Hepatocyte (in vitro differentiated cells): ENCODE results near the gene VN1R4.

Experiments used
- EZH2phosphoT487 ChIP-seq: fragments of 200-600 bp; sonication (generic); IDR thresholded peaks from one replicate; pipeline ENCODE4 v1.6.1; 2018; ENCODE audit warnings: antibody characterized with exemption, mild to moderate bottlenecking, low read depth, moderate library complexity; ENCODE audit not compliant: unreplicated experiment, severe bottlenecking
- TF ChIP-seq, protein P1 (sequence below): fragments of 200-600 bp; sonication (generic); IDR thresholded peaks from 2 replicates; pipeline ENCODE4 v1.5.1; 2016; ENCODE audit warnings: antibody characterized with exemption, mild to moderate bottlenecking; ENCODE audit not compliant: poor library complexity

DNA sequence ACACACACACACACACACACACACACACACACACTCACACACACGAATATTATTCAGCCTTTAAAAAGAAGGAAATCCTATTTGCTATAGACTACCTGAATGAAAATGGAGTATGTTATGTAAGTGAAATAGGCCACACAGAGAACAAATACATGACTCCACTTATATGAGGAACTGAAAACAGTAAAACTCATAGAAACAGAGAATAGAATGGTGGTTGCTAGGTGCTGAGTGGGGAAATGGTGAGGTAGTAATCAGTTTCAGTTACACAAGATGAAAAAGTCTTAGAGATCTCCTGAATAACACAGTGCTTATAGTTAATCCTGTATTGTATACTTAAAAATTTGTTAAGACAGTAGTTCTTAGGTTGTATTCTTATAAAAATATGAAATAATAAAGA lies 21.0 kb downstream of the VN1R4 start:
- TF ChIP-seq, protein P1, sequence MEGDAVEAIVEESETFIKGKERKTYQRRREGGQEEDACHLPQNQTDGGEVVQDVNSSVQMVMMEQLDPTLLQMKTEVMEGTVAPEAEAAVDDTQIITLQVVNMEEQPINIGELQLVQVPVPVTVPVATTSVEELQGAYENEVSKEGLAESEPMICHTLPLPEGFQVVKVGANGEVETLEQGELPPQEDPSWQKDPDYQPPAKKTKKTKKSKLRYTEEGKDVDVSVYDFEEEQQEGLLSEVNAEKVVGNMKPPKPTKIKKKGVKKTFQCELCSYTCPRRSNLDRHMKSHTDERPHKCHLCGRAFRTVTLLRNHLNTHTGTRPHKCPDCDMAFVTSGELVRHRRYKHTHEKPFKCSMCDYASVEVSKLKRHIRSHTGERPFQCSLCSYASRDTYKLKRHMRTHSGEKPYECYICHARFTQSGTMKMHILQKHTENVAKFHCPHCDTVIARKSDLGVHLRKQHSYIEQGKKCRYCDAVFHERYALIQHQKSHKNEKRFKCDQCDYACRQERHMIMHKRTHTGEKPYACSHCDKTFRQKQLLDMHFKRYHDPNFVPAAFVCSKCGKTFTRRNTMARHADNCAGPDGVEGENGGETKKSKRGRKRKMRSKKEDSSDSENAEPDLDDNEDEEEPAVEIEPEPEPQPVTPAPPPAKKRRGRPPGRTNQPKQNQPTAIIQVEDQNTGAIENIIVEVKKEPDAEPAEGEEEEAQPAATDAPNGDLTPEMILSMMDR, result no peak
- TF ChIP-seq EZH2phosphoT487, result no peak
